ENCODE data around the gene MOB3A.

The MOB3A gene

DNA sequence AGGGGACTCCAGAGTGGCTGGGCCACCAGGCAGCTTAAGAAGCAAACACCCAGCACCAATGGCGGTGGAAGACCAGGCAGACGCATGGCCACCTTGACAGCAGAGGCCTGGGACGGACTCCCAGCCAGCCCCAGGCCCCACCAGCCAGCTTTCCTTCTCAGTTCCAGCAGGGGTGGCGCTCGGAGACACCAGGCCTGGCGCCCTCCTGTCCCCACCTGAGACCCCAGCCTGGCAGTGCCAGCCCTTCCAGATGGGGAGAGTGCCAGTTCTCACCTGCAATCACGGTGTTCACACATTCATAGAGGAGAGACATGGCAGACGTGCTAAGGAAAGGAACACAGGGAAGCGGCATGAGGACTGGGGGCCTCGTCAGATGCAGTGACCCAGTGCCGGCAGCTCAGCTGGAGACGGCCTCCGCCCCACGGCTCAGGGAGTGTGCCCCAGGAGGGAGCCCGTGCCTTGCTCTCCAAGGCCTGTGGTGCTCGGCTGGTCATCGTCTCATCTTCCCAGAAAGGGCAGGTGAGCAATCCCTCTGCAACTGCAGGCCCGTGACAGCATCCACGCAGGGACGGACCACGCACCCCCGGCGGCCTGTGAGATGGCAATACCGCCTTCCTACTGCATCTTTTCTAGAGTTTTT, 30.9 kb upstream of the MOB3A start:
- no peak for DNase-seq

- no peak for DNase-seq
Observed at GRCh38 chr19:2123682-2124387, 27.7 kb upstream of the MOB3A start.

- DNase-seq: no peak
Observed at GRCh38 chr19:2122982-2123381, 26.9 kb upstream of the MOB3A start.

DNA sequence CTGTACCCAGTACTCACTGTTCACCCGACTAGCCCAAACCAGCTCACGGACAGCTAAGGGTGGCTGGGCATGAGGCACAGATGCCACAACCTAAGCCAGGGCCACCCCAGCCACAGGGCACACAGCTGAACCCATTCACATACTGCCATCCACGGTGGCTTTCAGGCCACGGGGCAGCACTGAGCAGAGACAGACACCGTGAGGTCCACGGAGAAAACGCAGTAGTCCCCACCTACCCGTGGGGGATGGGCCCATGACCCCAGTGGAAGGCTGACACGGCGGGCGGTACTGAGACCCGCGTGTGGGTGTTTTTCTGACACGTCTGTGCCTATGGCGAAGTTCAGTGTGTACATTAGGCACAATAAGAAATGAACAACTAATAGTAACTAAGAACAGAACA, 26.1 kb upstream of the MOB3A start:
- DNase-seq: no peak

DNA sequence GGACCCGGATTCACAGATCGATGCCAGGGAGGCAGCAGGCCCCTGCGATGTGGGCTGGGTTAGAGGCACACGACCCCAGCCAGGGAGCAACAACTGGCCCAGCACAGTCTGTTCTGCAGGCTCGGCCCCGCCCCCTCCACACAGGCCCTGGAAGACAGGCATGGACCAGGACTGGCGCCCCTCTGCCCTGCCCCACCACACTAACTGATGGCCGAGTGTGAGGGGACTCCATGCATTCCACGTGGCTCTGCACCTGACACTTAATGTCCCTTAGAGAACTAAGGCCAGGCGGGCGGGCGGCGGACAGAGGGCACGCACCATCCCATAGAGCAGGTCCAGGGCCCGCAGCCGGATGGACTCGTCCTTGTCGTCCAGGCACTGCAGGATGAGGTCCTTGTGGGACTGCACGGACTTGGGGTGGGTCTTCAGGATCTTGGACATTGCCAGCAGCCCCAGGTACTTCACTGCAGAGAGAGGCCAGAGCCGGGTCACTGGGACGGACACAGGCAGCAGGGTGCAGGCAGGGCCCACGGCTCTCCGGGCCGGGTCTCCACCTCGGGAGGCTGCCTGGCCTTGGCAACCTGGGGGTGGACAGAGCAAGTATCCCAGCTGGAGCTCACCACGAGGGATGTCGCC, 25.4 kb upstream of the MOB3A start:
- no peak for DNase-seq

- DNase-seq: no peak
Observed at GRCh38 chr19:2120821-2121220, 24.7 kb upstream of the MOB3A start.

GRCh38 chr19:2119921-2120785, 24.0 kb upstream of the MOB3A start:
- DNase-seq: no peak

- DNase-seq: no peak
Observed at GRCh38 chr19:2118438-2118837, 22.3 kb upstream of the MOB3A start.

DNA sequence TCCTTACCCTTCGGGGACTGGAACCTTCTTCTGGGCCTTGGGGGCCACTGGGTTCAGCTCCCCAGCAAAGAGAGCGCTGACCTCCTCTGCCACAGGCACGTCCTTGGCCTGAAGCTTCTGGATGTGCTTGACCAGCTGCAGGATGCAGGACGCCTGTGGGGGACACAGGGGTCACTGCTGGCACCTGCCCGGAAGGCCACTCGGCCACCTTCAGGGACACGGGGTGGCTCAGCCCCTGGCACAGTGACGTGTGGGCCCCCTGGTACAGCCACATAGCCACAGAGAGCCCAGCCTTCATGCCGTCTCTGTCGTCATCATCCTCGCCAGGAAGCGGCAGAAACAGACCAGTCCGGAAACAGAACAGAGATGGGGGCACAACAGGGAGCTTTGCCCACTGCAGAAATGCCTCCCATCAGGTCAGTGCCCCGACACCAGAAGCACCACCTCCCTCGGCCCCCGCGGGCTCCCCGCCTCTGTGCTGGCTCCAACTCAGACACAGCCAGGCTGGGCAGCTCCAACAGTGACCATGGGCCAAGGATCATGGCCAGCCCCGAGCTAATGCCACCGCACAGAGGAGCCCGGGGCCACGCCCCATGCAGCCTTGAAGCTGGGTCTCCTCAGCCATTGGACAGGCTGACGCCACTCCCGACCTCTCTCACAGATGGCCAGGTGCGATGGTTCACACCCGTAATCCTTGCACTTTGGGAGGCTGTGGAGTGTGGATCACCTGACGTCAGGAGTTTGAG, 21.3 kb upstream of the MOB3A start:
- DNase-seq: peak in 10 of 56 donors; percentile 6 to 47 (median 23)

GRCh38 chr19:2116507-2116906, 20.4 kb upstream of the MOB3A start:
- no peak for DNase-seq

DNA sequence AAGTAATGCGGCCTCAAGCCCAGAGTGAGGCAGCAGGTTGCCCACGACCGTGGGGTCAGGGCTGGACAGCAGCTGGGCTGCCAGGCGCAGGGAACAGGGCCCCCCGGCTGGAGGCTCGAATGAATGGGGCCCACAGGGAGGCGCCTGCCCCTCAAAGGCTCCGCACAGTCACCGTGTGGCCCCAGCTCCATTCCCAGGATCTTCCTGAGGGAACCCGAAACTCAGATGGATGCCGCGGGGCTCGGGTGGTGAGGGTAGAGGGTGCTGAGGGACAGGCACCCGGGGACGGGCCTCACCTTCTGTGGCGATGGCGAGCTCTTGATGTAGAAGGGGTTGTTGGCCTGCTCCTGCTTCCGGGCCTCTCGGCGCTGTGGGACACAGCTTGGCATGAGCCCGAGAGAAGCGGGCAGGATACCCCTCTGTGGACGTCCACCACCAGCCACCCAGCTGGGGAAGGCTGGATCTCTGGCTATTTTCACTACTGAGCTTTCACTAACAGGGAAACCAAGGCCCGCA, 19.8 kb upstream of the MOB3A start:
- no peak for DNase-seq

DNA sequence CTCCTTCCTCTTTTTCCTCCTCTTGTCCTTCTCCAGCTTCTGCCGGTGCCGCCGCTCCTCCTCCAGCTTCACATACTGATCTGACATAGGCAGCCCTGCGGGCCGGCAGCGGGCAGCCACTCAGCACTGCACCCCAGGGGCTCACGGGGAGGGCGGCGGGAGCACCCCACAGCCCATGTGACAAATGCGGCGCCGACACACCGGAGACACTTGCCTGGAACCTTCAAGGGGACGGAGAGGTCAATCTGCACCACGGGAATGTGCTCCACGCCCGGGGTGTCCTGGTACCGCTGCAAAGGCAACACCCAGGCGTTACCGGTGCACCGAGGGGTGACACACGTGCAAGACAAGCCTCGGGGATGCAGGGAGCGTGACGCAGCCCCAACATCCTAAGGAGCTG, 19.2 kb upstream of the MOB3A start:
- no peak for DNase-seq

DNA sequence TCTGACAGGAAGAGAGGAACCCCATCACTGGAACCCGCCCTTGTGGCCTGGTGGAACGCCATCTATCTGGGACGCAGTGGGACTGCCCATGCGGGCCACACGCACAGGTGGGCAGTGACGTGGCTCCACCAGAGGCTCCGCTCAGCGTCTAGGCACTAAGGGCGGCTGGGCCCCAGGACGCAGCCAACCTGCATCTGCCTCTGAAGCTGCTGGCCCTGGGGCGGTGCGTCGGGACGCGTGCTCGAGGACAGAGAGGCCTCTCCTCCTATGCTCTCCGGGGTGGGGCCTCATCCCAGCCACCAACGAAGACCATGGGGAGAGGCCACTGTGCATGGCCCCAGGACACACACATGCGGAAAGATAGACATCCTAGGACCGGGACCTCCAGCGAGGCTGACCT, 18.7 kb upstream of the MOB3A start:
- no peak for DNase-seq

GRCh38 chr19:2114218-2114617, 18.1 kb upstream of the MOB3A start:
- no peak for DNase-seq

GRCh38 chr19:2113439-2114211, 17.5 kb upstream of the MOB3A start:
- DNase-seq: no peak

DNA sequence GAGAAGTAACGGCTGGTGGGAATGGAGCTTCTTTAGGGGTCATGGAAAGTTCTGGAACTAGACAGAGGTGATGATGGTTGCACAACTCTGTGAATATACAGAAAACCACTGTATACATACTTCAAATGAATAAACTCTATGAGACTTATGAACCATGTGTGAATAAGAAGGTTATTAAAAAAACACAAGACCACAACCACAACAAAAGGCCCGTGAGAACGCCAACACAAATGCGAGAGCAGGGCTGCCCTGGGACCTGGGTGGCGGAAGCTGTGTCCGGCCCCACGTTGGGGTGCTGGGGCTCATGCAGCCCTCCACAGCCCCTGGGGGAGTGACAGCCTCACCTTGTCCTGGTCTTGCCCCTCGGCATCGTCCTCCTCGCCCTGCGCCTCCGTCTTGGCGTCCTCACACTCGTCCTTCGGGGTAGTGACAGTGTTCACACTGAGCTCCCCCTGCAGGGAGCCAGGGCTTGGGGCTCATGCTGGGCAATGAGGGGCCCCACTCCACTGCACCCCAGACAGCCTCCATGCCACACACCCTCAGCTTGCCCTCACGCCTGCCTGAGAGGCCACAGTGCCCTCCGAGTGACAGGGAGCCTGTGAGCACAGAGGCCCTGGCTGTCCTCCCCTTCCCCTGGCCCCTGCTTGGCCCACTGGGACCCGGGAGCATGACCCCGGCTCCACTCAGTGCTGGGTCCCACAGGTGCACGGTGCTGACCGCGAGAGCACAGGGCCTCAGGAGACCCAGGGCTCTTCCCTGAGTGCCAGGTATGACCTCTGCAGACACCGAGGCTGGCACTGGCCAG, 16.6 kb upstream of the MOB3A start:
- DNase-seq: no peak

- DNase-seq: no peak
Observed at GRCh38 chr19:2111886-2112285, 15.8 kb upstream of the MOB3A start.

GRCh38 chr19:2111425-2111824, 15.3 kb upstream of the MOB3A start:
- no peak for DNase-seq

DNA sequence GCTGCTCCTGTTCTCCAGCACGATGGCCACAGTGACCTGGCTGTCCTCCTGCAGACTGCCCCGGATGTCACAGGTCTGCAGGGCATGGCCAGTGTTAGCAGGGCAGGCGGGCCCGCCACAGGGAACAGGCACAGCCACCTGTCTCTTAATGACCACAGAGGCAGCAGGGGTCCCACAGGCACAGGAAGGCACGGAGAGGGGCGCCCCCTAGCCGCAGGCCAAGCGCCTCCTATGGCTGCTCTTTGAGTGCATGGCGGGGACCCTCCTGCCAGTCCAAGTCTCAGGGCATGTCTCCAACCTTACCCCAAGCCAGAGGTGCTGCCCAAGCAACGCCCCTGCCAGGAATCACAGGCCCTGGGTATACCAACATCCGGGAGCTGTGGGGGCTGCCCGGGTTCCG, 14.7 kb upstream of the MOB3A start:
- DNase-seq: no peak
